ENCODE measurements around the gene UNC5B.

UNC5B gene

DNA sequence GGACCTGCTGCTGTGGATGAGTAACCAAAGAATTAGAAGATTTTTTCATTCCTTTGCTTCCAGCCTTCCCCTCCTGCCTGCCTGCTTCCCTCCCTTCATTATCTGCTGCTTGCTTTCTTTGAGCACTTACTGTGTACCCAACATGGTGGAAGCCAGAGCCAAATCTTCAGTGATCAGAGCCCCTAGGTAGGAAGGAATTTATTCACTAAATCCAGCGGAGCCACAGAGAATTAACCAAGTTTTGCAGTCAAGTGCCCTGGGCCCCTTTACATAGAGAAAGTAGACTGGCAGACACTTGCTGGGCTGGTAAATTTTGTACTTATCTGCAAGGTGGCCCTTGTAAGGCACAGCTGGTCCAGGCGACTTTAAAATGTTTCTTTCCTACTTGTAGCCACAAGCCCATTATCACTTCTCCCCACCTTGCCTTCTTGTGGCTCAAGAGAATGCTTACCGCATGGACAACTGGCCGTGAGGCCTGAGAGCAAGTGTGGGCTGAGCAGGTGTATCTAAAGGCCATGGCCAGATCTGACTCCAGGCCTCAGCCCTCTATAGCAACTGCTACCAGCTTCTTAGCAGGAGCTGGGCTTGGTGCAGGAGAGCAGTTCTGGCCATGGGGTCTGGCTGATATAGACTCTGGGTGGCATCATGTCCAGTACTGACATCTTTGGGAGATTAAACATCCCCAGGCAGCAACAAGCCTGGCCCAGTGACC lies 11.1 kb downstream of the UNC5B start:
- no peak for DNase-seq

DNA sequence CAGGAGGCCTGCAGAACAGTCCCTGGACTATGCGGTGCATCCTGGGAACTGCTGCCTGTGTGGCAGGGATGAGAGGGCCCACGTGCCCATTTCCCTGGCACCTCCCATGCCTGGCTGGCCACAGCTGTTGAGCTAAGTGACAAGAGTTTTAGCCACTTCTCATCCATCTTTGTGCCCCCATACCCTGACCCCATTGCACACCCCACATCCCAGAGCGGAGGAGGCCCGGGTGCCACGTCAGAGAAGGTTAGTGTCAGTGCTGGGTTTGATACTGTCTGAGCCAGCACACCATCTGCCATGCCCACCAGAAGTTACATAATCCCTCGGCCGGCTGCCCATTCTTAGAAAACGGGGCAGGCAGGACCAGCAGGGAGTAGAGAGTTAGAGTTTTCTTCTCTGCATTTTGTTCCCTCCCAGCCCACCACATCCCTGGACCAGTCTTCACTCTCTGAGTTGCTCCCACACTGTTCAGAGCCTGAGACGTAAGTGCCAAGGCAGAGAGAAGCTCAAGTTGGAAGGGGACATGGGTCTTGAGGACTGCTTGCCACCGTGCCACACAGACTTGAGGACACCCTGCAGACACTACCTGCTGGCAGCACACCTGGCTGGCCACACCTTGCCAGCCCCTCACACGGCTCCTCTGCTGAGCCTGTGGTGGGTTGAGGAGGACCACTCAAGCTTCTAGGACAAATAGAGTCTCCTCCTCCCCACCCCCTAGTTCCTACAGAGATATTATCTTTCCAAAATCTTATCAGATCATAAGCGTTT lies 13.1 kb downstream of the UNC5B start:
- no peak for DNase-seq

DNA sequence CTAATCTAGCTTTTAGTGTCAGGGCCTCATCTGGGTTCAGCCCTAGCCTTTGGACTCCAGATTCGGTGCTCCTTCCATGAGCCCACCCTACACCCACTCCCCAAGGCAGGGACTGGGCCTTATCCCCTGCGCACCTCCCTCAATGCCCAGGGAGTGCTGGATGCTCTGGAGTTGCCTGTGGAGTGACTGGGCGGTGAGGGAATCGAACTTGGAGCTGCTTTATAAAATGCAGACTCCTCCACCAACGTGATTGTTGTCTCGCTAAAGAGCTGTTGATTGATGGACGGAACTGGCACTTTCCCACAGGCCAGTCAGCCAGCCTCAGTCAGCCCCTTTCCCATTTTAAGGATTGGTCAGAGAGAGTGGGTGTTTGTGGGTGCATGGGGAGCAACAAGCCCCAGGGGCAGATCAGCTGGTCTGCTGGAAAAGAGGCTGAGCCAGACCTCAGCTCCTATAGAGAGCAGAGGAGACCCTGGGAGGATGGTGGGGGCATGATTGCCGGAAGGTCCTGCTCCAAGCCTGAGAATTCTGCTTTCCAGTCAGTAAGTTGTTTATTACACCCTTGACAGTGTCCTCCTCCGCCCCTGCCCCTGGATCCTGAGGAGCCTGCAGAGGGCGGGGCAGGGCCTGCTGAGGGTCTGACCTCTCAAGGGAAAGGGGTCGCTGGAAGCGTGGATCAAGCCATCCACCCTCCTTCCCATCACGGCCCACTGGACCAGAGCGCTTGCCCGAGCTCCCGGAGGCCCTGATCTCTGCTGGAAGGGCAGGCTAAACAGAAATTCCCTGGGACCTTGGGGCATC lies 16.7 kb downstream of the UNC5B start:
- no peak for DNase-seq

DNA sequence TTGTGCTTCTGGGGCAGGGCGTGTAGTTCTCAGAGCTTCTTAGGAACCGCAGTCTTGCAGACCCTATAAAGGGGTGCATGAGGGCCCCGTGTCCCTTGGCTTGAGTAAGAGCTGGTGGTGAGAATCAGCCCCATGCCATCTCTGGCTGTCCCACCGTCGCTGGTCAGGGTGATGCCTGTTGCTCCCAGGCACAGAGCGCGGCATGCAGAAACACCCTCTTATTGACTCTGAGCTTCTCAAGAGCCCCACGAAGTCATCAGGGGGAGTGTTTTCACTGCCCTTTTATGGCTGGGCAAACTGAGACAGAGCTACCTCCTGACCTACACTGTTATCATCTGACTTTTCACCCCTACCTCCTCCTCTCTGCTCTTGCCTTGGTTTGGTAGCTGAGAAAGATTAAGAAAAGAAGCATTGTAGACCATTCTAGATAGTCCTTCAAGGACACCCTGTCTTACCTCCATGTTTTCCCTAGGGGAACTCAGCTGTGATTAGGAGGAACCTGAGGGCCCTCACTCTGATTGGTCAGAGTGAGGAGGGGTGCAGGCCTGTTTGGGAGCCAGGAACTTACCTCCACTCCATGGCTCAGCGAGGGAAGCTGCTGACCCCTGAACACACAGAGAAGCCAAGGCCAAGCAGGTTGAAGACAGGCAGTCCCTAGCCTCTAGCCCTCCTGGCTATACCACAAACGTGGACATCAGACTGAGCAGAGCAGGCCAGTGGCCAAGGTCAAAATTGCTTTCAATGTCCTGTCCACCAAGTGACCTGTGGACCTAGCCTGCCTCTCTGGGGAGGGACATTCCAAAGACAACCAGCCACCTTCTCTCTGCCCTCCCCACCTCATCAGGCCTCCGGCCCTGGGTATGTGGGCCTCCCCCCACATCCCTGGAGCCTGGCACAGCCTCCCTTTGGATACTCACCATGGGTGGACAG lies 17.6 kb downstream of the UNC5B start:
- no peak for DNase-seq

DNA sequence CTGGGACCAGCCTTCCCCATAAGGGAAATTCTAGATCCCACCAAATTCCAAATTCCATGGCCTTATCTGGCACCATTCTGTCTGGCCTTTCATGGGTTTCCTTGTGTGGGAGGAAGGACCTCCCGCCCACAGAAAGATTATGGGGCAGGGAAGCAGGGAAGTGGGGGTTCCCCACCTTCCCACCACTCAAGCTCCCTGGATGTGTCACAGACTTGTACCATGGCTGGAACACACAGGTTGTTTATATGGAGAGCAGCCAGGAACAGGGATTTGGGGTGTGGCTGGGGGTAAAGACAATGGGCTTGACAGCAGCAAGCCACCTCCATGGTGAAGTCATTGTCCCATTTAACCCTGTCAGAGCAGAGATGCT lies 18.3 kb downstream of the UNC5B start:
- DNase-seq, result peak; percentile 28

DNA sequence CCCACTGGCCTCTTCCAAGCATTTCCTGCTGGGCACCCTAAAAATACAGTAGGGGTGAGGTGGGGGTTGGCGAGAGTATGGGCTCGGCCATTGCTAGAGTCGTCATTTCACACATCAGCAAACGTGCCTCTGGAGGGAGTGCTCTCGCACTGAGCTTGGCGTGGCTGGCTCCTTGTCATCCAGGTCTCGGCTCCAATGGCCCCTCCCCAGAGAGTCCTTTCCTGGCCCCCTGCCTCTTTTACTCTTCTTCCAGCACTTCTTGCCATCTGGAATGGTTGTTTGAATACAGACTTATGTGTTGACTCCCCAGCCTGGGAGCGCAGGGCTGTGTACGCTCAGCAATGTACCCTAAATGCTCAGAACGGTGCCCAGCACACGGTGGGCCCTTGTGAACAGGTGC lies 18.8 kb downstream of the UNC5B start:
- DNase-seq, result peak; percentile 26

DNA sequence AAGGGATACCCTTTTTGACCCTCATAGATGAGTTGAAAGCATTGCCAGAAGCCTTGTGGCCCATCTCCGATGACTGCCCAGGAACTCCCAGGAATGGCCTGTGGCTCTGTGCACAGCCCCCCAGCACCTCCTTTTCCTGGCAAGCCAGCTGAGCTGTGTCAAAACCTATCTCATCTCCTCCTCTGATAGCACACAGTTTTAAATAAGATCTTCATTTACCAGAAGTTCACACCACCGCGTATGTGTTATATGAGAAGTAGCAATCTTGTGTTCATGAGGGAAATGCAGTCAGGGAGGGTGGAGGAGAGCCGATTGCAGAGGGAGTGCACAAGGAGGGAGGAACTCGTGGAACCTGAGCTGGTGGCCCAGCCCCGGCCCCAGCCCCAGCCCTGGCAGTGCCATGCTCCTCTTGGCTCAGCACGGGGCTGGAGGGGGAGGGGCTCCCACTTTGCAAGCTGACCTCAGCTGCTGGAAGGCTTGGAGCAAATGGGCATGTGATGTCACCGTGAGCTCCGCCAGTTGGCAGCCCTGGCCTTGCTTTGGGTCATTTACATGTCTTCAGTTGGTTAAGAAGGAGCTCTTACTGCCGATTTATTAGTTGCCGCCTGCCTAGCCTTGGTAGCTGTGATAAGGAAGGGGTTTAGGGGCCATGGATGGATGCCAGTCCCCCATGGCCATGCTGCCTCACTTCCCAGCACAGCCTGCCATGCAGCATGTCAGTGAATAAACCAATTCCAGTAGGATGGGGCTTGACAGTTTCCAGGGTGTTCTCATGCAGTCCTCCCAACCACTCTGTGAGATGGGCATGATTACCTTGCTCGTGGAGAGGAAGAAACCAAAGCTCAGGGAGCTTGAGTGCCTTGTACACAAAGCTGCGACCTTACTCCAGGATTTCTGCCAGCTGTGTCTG lies 20.0 kb downstream of the UNC5B start:
- DNase-seq, result peak; percentile 87

DNA sequence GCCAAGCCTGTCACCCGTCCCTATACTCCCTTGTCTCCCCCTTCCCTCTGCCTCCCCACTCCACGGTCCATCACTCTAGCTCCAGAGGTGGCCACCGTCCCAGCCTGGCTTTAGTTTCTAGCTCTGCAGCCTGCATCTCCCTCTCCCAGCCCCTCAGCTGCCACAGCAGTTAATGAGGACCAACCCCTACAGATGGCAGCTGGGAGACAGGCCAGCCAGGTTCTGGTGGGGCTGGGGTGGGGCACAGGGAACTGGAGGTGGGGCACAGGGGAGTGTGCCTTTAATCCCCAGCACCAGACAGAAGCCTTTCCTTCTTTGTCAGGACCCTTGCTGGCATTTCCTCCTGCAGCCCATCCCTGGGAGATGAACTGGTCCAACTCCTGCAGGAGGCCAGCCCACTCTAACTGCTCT lies 21.1 kb downstream of the UNC5B start:
- DNase-seq, result peak; percentile 60

DNA sequence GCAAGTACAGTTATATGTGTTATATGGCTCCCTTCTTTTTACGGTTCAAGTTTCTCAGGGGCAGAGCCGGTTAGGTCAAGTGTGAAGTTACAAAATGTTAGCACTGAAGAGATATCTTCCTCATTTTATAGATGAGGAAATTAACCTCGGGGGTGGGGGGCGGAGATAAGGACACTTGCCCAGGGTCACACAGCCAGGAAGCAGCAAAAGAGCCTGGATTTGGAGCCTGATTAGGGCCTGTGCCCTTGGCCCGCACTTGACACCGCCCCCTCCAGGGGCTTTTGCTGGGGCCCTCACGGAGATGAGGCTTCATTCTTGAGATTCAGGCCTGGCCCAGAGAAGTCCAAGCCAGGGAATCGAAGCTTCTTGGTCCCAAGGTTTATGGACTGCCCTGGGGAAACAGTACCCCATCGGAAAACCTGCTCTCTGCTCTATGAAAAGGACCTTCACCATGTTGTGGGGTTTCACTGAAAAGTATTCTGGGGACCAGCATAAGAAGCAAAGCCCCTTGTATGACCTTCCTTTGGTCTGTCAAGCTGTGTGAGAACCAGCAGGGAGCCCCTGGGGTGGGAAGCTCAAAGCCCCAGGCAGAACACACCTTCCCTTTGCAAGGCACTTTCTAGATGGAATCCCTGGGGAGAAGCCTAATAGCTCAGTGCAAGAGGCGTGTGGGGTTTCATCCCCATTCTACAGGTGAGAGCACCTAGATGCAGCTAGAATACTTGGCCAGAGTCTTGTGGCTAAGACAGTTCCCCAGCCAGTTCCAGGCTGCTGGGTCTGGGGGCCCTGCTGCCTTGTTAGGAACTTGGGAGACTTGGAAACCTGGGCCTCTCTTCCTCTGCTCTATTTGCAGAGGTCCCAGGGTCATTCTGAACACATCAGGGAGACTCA lies 21.9 kb downstream of the UNC5B start:
- DNase-seq, result peak; percentile 77

DNA sequence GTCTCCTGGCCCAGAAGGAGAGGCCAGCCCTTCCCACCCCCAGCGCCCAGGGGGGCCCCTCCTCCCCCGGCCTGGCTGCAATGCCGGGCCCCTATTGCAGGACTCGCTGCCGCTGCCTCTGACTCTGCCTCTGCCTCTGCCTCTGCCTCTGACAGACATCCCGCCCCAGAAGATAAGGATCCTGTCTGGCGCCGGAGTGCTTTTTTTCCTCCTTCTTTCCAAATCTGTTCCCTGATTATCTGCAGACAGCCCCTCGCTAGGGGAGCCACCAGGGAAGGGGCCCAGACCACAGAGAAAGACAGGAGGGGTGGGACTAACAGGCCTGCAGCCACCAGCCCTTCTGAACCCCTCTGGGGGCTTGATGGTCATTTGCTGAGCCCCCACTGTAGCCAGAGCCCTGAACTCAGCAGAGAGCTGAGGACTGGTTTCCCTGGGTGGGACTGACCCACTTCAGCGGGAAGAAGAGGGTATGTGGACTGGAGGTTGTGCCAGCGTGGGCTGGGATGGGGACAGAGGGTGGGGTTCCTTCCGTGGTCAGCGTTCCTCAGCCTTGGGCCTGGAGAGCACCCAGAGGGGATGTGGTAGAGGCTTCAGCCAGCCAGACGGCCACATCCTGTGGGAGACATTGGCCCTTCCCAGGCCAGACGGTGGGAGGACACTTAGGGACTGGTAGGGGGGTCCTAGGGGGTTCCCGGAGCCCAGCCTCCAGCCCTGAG lies 22.8 kb downstream of the UNC5B start:
- no peak for DNase-seq

DNA sequence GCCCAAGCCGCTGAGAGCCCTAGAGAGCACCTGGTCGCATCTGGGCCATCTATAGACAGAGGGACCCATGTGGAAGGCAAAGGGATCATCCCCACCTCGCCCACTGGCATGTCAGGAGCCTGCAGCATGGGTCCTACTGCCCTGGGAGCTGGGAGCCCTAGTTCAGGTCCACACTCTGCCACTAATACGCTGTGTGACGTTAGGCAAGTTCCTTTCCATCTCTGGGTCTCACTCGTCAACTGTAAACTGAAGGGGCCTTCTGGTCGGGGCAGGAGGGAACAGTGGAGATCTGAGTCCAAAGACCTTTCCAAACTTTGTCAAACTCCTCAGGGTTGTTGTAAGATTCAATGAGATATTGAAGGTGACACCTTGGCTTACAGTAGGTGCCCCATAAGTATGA lies 23.4 kb downstream of the UNC5B start:
- no peak for DNase-seq

DNA sequence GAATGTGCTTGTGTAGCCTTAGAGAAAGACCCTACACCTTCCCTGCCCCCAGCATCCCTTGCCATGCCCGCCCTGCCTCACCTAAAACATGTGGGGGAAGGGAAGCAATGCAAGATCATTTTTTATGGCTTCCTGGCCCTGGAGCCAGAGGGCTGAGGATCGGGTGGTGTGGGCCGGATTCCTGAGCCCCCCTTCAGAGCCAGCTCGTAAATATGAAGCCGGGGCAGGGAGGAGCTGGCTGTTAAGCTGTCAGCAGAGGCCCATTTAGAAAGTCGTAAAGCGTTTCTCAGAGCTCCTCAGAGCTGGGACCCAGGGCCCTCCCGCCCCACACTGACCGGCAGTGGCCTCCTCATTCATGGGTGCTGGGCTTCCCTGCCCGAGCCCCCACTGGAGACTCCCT lies 23.9 kb downstream of the UNC5B start:
- DNase-seq, result peak; percentile 60

DNA sequence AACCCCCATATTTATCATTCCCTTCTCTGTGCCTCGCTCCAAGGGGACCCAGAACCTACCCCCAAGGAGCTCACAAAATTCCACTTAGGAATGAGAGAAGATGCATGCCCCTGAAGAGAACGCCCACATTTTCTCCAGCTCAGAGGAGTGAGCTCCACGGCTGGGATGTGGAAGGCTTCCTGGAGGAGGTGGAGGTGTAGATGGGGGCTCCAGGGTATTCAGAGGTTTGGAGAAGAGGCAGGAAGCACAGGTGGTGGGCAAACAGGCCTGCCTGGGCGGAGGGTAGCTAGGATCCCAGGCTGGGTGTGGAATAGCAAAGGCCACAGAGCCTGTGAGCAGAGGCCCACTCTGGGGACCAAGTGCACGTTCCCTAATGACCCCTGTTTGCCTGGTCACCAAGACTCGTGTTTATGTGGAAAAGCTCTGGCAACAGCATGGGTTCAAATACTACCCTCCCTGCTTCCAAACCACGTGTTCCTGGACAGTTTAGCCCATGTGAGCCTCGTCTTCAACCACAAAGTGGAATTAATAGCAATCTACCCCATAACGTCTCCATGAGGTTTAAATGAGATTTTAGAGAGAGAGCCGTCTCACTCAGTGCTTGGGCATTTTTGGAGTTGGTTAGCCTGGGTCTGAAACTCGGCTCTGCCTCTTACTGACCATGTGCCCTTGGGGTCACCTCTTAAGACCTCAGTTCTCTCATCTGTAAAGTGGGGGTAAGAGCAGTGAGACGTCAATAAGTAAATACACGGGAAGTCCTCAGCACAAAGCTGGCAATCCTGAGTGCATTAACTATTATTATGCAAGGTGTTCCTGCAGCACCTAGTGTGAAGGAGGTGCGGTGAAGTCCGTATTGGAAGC lies 24.7 kb downstream of the UNC5B start:
- no peak for DNase-seq

DNA sequence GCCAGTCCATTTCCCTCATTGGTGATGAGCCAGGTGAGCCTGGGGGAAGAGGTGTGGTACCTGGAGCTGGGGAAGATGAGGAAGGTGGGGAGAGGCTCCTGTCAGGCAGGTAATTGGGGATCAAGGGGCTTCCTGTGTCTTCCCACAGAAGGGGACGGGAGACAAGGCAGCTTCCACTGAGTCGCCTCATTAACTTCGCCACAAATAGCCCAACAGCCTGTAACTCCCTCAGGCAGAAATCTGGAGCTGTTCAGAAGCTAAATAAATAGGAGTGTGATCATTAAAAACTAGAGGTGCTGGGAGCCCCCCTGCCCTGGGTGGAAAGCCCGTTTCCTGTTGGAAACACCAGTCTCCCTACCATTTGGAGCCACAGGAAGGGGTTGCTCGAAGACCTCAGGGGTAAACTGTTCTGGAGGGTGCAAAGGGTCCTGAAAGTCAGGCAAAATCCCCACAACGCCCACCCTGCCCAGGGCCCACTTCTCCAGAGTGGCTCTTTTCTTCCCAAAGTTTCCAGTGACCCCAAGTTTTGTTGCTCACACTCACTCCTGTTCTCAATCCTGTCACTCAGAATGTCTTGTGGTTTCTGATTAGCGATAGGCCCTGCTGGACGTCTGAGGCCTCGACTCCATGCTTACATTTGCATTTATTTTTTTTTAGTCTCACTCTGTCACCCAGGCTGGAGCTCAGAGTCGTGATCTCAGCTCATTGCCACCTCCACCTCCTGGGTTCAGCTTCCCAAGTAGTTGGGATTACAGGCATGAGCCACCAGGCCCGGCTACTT lies 25.7 kb downstream of the UNC5B start:
- peak; percentile 88 for DNase-seq

DNA sequence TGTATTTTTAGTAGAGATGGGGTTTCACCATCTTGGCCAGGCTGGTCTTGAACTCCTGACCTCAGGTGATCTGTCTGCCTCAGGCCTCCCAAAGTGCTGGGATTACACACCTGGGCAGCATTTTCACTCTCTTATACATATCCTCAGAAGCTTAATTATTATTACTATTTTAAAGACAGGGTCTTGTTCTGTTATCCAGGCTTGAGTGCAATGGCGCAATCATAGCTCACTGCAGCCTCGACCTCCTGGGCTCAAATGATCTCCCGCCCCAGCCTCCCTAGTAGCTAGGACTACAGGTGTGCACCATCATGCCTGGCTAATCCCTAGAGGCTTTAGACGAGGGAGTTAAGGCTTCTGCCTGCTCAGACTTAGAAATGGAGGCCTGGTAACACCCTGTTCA lies 26.3 kb downstream of the UNC5B start:
- DNase-seq, result peak; percentile 33

DNA sequence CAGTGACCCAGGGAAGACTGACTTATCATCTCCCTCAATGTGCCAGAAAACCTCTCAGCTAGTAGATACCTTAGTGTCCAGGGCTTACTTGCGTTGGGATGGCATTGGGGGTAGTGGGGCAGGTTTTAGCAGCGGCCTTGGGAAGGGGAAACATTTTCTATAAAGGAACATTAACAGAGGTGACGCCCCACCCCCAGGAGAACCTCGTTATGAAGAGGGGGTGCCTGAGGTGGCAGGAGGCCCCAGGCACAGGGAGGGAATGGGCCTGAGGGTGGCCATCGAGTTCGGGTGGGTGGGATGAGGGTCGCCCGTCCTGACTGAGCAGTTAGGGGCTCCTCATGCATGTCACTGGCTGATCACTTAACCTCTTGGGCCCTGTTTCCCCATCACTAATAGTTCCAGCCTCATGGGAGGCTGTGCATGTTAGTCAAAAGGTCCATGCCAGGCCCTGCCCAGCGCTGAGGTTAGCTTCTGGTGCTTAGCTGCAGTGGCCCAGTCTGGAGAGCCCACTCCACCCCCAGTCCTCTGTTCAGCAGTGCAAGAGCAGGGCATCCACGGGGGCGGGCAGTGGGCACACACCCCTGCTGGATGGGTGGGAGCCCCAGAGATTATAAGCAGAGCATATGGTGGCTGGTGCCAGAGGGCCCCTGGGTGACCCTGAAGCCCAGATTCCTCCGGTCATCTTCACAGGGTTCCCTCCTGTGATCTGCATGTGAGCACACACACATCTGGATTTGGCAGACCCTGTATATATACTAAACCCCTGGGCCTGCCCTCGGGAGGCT lies 27.0 kb downstream of the UNC5B start:
- no peak for DNase-seq
